Loucy (cell line): ENCODE measurements around the gene ATXN7L2.

Experiments used
- H2AFZ ChIP-seq: fragments of 200-600 bp; sonication (generic); 2 replicates; pipeline ENCODE4 v1.6.0; 2016; ENCODE audit warnings: antibody characterized with exemption, mild to moderate bottlenecking, low read length, moderate library complexity
- H3F3A ChIP-seq: fragments of 200-600 bp; 2 replicates; pipeline ENCODE4 v1.6.0; 2016; ENCODE audit warnings: antibody characterized with exemption, low read depth, mild to moderate bottlenecking
- H3K27me3 ChIP-seq: fragments of 200-600 bp; sonication (generic); 2 replicates; pipeline ENCODE4 v1.6.1; 2014; ENCODE audit warnings: low read length, mild to moderate bottlenecking; ENCODE audit not compliant: insufficient read depth, poor library complexity, severe bottlenecking
- H3K36me3 ChIP-seq: fragments of 200-600 bp; sonication (generic); 2 replicates; pipeline ENCODE4 v1.6.1; 2016; ENCODE audit warnings: low read length; ENCODE audit not compliant: insufficient read depth
- H3K4me1 ChIP-seq: fragments of 200-600 bp; sonication (generic); 2 replicates; pipeline ENCODE4 v1.5.1; 2014; ENCODE audit warnings: low read length, mild to moderate bottlenecking; ENCODE audit not compliant: insufficient read depth, poor library complexity, severe bottlenecking
- H3K4me2 ChIP-seq: fragments of 200-600 bp; sonication (generic); 2 replicates; pipeline ENCODE4 v1.6.0; 2014; ENCODE audit warnings: antibody characterized with exemption, low read length, low read depth, mild to moderate bottlenecking; ENCODE audit not compliant: poor library complexity, severe bottlenecking
- H3K4me3 ChIP-seq: fragments of 200-600 bp; sonication (generic); 2 replicates; pipeline ENCODE4 v1.5.1; 2014; ENCODE audit warnings: low read length, mild to moderate bottlenecking, mixed read lengths; ENCODE audit not compliant: poor library complexity, severe bottlenecking
- H3K79me2 ChIP-seq: fragments of 200-600 bp; sonication (generic); 2 replicates; pipeline ENCODE4 v1.6.1; 2014; ENCODE audit warnings: low read length; ENCODE audit not compliant: insufficient read depth
- H3K9ac ChIP-seq: fragments of 200-600 bp; sonication (generic); 2 replicates; pipeline ENCODE4 v1.6.0; 2014; ENCODE audit warnings: mild to moderate bottlenecking, low read depth, low read length, moderate library complexity; ENCODE audit not compliant: poor library complexity, severe bottlenecking
- H3K9me2 ChIP-seq: fragments of 200-600 bp; sonication (generic); replicated peaks from 2 replicates; pipeline ENCODE4 v1.6.1; 2016; ENCODE audit warnings: low read depth, low read length, mixed read lengths
- H3K9me3 ChIP-seq: fragments of 200-600 bp; sonication (generic); 2 replicates; pipeline ENCODE4 v1.6.1; 2014; ENCODE audit warnings: mild to moderate bottlenecking, antibody characterized with exemption, low read length, low read depth; ENCODE audit not compliant: insufficient read depth
- H4K20me1 ChIP-seq: fragments of 200-600 bp; sonication (generic); 2 replicates; pipeline ENCODE4 v1.6.0; 2014; ENCODE audit warnings: antibody characterized with exemption, low read length, mild to moderate bottlenecking; ENCODE audit not compliant: insufficient read depth, poor library complexity, severe bottlenecking
- EZH2phosphoT487 ChIP-seq: fragments of 200-600 bp; IDR thresholded peaks from 2 replicates; pipeline ENCODE4 v1.6.1; 2018; ENCODE audit warnings: antibody characterized with exemption, mild to moderate bottlenecking, moderate library complexity, borderline replicate concordance
- TF ChIP-seq, protein P1 (sequence below): fragments of 200-600 bp; sonication (generic); conservative IDR thresholded peaks from 2 replicates; pipeline ENCODE4 v1.5.1; 2014; ENCODE audit warnings: mild to moderate bottlenecking, antibody characterized with exemption, low read length

Gene ATXN7L2

DNA sequence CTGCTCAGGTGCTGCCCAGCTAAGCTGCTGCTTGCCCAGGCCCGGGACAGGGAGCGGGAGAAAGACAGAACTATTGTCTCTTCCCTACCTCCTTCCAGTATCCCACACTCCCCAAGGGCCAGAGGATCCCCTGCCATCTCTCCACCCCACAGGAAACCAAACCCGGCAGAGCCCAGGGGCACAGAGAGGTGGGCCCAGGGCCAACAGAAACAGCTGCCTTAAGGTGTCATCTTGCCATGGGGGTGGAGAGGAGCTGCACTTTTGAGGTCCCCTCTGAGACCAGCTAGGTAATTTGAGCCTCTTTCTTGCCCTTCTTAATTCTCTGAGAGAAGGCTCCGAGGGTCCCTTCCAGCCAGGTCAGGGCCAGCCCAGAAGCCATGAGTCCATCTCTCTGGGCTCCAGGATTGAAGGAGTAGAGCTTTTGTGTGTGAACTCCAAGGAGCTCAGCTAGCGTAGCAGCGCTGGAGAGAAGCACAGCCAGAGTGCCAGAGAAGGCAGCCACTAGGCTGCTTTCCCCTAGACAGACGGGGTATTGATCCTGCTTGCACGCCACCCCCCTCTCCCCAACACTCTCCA, 46.3 kb downstream of the ATXN7L2 start:
- no peak overlapping the region for H3K9ac ChIP-seq
- H3K9me2 ChIP-seq: no peaks in the 10 kb centered on the region
- H4K20me1 ChIP-seq: no peaks in the 10 kb centered on the region
- H3F3A ChIP-seq: no peaks in the 10 kb centered on the region
- peaks cover 9% of the 10 kb centered on the region for H3K4me1 ChIP-seq
- no peaks in the 10 kb centered on the region for H3K27me3 ChIP-seq
- no peaks in the 10 kb centered on the region for H3K36me3 ChIP-seq
- no peaks in the 10 kb centered on the region for H3K79me2 ChIP-seq
- H3K4me3 ChIP-seq: no peak overlapping the region
- H3K4me2 ChIP-seq: no peak overlapping the region
- H2AFZ ChIP-seq: no peak overlapping the region; the same call in 1 of the 2 replicates
- TF ChIP-seq, protein P1, sequence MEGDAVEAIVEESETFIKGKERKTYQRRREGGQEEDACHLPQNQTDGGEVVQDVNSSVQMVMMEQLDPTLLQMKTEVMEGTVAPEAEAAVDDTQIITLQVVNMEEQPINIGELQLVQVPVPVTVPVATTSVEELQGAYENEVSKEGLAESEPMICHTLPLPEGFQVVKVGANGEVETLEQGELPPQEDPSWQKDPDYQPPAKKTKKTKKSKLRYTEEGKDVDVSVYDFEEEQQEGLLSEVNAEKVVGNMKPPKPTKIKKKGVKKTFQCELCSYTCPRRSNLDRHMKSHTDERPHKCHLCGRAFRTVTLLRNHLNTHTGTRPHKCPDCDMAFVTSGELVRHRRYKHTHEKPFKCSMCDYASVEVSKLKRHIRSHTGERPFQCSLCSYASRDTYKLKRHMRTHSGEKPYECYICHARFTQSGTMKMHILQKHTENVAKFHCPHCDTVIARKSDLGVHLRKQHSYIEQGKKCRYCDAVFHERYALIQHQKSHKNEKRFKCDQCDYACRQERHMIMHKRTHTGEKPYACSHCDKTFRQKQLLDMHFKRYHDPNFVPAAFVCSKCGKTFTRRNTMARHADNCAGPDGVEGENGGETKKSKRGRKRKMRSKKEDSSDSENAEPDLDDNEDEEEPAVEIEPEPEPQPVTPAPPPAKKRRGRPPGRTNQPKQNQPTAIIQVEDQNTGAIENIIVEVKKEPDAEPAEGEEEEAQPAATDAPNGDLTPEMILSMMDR: no peak
- no peak for TF ChIP-seq EZH2phosphoT487
- no peaks in the 10 kb centered on the region for H3K9me3 ChIP-seq

DNA sequence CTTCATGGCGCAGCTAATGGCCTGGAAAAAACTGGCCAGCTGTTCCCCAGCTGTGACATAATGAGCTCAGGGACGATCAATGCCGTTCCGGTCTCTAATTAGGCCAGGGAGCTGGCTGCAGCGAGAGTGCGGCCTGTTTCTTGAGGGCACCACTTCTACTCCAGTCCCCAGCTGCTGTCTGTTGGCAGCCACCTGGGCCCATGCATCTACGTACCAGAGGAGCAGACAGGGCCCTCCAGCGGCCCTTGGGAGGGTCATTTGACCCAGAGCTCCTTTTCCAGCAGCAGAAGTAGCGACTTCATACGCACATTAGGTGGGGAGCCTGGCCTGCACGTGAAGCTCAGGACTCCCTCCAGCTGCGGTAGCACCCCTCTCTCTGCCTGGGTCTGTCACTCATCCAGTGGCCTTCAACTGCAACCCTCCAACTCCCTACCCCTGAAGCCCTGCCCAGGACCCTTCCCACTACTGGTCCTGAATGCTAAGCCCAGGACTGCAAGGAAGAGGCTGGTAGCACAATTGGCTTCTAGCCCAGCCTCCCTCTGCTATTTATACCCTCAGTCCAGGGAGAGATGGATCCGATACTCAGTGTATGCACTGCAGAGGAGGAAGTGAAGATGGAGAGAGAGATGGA, 46.9 kb downstream of the ATXN7L2 start:
- Histone ChIP-seq H2AFZ (0 out of 2 replicates have a peak overlapping the region, but pooled peaks have one; percentile 11), H3K9me3 (no peaks in the 10 kb centered on the region), H3K4me3 (no peak overlapping the region), H3K4me1 (peaks cover 9% of the 10 kb centered on the region), H3K79me2 (no peaks in the 10 kb centered on the region), H4K20me1 (no peaks in the 10 kb centered on the region), H3K9me2 (no peaks in the 10 kb centered on the region), H3K36me3 (no peaks in the 10 kb centered on the region), H3K27me3 (no peaks in the 10 kb centered on the region), H3F3A (no peaks in the 10 kb centered on the region), H3K9ac (peak overlapping the region; percentile 2), H3K4me2 (no peak overlapping the region)
- TF ChIP-seq, protein P1: no peak
- no peak for TF ChIP-seq EZH2phosphoT487

DNA sequence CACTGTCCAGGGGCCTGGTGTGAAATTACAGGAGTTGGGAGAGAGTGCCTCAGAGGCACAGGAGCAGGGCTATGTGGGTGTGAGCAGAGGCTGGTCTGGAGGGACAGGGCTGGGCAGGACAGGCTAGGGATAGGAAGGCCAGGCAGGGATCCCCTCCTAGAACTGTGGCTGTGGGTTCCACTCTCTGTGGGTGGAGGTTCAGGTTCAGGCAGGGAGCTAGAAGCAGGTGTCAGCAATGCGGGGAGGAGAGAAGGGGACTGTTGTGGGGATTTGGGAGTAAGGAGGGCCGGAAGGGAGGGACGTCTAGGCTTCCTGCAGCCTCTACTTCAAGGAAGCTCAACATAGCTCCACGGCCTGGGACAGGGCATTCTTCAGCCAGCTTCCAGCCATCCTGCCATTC, 47.7 kb downstream of the ATXN7L2 start:
- no peak overlapping the region for H2AFZ ChIP-seq
- no peaks in the 10 kb centered on the region for H3F3A ChIP-seq
- no peaks in the 10 kb centered on the region for H3K27me3 ChIP-seq
- H3K9me2 ChIP-seq: no peaks in the 10 kb centered on the region
- no peaks in the 10 kb centered on the region for H4K20me1 ChIP-seq
- peaks cover 9% of the 10 kb centered on the region for H3K4me1 ChIP-seq
- no peaks in the 10 kb centered on the region for H3K9me3 ChIP-seq
- H3K9ac ChIP-seq: peak overlapping the region; percentile 2
- no peak for TF ChIP-seq EZH2phosphoT487
- TF ChIP-seq, protein P1: no peak
- no peak overlapping the region for H3K4me2 ChIP-seq
- H3K36me3 ChIP-seq: no peaks in the 10 kb centered on the region
- H3K4me3 ChIP-seq: no peak overlapping the region
- H3K79me2 ChIP-seq: no peaks in the 10 kb centered on the region
